Heart left ventricle (tissue), 16 donors: ENCODE measurements around the gene PYROXD2. TPM values are rescaled to one million over a fixed set of nuclear protein-coding genes. Genes with fewer than 3 reads are reported as not detected.
A peak's percentile ranks its signal among the peaks of the same experiment; 100 is the strongest.

Experiments used
- ATAC-seq, 4 donors: fragments of 200-7000 bp; cut with Tn5 transposase; one replicate each; pipeline ENCODE4 v1.9.1; 2020 to 2022; ENCODE audit warnings: moderate library complexity in 4 of 4, mild to moderate bottlenecking in 3 of 4, moderate number of reproducible peaks in 1 of 4
- DNase-seq, 5 donors: peaks; one replicate each; pipeline ENCODE4 v3.0.0-alpha.2; 2020
- H3K27ac ChIP-seq, 12 donors: fragments of 200-600 bp; sonication (generic) in 4 of 12; one replicate each; pipeline versions ENCODE4 v1.5.0 to v1.8.0; 2016 to 2022; ENCODE audit warnings: mild to moderate bottlenecking in 2 of 12
- H3K27me3 ChIP-seq, 9 donors: fragments of 200-600 bp; sonication (generic) in 2 of 9; one replicate each; pipeline versions ENCODE4 v1.5.1 to v1.8.0; 2016 to 2022; ENCODE audit warnings: mild to moderate bottlenecking in 3 of 9
- H3K36me3 ChIP-seq, 9 donors: fragments of 200-600 bp; sonication (generic) in 2 of 9; one replicate each; pipeline versions ENCODE4 v1.5.0 to v1.8.0; 2018 to 2022; ENCODE audit warnings: mild to moderate bottlenecking in 2 of 9
- H3K4me1 ChIP-seq, 12 donors: fragments of 200-600 bp; sonication (generic) in 4 of 12; one replicate each; pipeline versions ENCODE4 v1.5.0 to v1.8.0; 2016 to 2022; ENCODE audit warnings: mild to moderate bottlenecking in 3 of 12
- H3K4me3 ChIP-seq, 12 donors: fragments of 200-600 bp; sonication (generic) in 4 of 12; one replicate each; pipeline versions ENCODE4 v1.5.0 to v1.8.0; 2017 to 2022; ENCODE audit warnings: mild to moderate bottlenecking in 9 of 12, moderate library complexity in 4 of 12
- H3K9me3 ChIP-seq, 12 donors: fragments of 200-600 bp; sonication (generic) in 4 of 12; one replicate each; pipeline versions ENCODE4 v1.5.0 to v1.8.0; 2016 to 2022; ENCODE audit warnings: mild to moderate bottlenecking in 1 of 12
- POLR2A ChIP-seq, 2 donors: fragments of 450-650 bp; IDR thresholded peaks; one replicate each; pipeline ENCODE4 v1.6.1; 2017; ENCODE audit warnings: antibody characterized with exemption in 2 of 2, mild to moderate bottlenecking in 2 of 2, moderate library complexity in 2 of 2
- WGBS, 4 donors: extraction: QIAGEN DNeasy Blood & Tissue Kit in 2 of 4; methylation state at CpG; one replicate each; pipeline versions ENCODE4 v1.1.5 to v1.1.7; 2013 to 2018; 5-methylcytosine and 5-hydroxymethylcytosine counted together
- intact Hi-C, 10 donors: fragments of 100-400 bp; cut with DNase I; formaldehyde crosslinking; loops; one replicate each; pipeline versions ENCODE4 v1.11.1 to v1.14.2; 2022
- polyA plus RNA-seq, 2 donors: library from polyadenylated mRNA; stranded (reverse); fragments of 200-250 nt; gene quantifications; one replicate each; pipeline ENCODE4 v1.2.3, GENCODE V29; 2013
- total RNA-seq, 9 donors: library from RNA; depleted of rRNA in 2 of 9; stranded (reverse); fragments of >200 nt in 2 of 9; fragmentation: NEBNext Ultra II Directional in 3 of 9; extraction: Animal tissue kit (Norgen Biotek cat#: 25700) in 3 of 9; gene quantifications; one replicate each; pipeline versions ENCODE4 v1.1.0 to v1.2.4, GENCODE V29; 2016 to 2023
- TF ChIP-seq, protein P1 (sequence below), 12 donors: fragments of 200-600 bp; sonication (generic) in 4 of 12; IDR thresholded peaks; one replicate each; pipeline versions ENCODE4 v1.5.0 to v1.8.0; 2018 to 2022; ENCODE audit warnings: antibody characterized with exemption in 12 of 12, mild to moderate bottlenecking in 5 of 12
- donor health status: ischemic (EF 13 %, LVEDD 7.1; RV severe dilation, severe dysfunction).
- donor health status: healthy with polysubstance abuse.
- donor health status: DM: no; HTN: yes; CAD: no.
- donor health status: DM: no; HTN: no; CAD: no.
- donor health status: ischemic (EF 25% LVEDD 6.9; RV normal size, moderate dysfunction).
- donor health status: ischemic (EF 25% LVEDD 5.7; RV mildly dilated, moderate dysfunction).
- donor health status: healthy.
- donor health status: DM: yes; HTN: yes; CAD: no.
- donor health status: ischemic (EF 35%, LVEDD 5.7; RV mildly dilated, moderate dysfunction).
- donor health status: nonischemic (EF 11% LVEDD 7.7; RV severe dilation, severe dysfunction).
- donor health status: DM: yes; HTN: yes; CAD: no.
- donor health status: PGD.
- donor health status: ischemic (EF 29% LVEDD 5.4; RV normal size, mild dysfunction).
- donor health status: nonischemic (EF 23%, LVEDD 6.1; RV moderate dilation, normal function).

The PYROXD2 gene
- total and polyA plus RNA-seq, 11 donors, result 4.1 to 22.0 (median 11.1) TPM

DNA sequence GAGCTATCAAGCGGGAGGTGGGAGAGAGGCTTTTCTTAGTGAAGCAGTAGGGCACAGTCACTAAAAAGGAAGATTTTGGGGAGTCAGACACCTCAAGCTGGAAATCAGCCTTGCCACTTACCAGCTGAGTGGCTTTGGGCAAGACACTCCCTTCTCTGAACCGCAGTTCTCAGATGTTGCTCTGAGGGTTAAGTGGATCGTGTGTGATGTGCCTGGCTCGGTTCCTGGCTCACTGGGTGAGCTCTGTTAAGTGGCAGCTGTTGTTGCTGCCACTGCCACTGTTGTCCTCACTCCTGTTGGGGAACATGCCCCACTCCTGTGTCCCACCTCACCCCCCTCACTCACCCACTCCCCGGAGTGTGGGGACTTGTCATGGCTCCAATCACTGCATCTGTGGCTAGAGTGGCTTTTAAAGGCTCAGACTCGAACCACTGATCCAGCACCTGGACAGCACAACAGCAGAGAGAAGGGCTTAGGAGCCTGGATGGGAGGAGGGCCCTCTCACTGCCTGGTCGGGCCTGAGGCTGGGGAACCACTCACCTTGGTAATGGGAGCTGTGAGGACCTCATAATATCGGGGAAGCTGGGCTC lies 20.0 kb downstream of the PYROXD2 start:
- intact Hi-C loops, result loop anchor here in 2 of 10 donors (5.0 to 10.0 kb wide), 2 partner anchors 48 to 130 kb away; partner anchors contain the start of gene LOXL4 (in 1 of the 2)
- 74 to 85% (median 79%) methylated on average over 6 to 8 of the region's 8 CpGs for WGBS, 4 donors

DNA sequence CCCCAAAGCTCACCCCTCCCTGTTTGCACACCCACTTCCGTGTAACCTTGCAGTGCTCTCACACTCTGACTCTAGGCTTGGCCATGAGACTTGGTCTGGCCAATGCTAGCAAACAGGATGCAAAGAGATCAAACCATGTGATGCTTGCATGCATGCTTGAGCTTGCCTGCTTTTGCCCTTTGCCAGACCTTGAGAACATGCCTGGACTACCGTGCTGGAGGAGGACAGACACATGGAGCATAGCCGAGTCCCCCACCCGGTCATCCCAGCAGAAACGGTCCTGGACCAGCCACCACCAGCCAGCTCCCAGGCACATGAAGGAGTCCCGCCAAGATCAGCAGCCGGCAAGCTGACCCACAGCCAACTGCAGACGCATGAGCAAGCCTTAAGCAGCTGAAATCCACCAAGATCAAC lies 23.4 kb downstream of the PYROXD2 start:
- Histone ChIP-seq H3K4me1 (peaks cover 0 to 19% (median 5%) of the 10 kb centered on the region in 12 donors), H3K36me3 (peaks cover 0 to 32% (median 10%) of the 10 kb centered on the region in 9 donors), H3K9me3 (no peaks in the 10 kb centered on the region), H3K27ac (peak overlapping the region in 1 of 12 donors; percentile 27), H3K27me3 (no peaks in the 10 kb centered on the region), H3K4me3 (no peak overlapping the region)
- DNase-seq, result peak in 4 of 5 donors; percentile 49 to 78 (median 68)
- WGBS, 4 donors, result 41 to 64% (median 57%) methylated on average over 7 to 8 of the region's 8 CpGs
- TF ChIP-seq, protein P1, sequence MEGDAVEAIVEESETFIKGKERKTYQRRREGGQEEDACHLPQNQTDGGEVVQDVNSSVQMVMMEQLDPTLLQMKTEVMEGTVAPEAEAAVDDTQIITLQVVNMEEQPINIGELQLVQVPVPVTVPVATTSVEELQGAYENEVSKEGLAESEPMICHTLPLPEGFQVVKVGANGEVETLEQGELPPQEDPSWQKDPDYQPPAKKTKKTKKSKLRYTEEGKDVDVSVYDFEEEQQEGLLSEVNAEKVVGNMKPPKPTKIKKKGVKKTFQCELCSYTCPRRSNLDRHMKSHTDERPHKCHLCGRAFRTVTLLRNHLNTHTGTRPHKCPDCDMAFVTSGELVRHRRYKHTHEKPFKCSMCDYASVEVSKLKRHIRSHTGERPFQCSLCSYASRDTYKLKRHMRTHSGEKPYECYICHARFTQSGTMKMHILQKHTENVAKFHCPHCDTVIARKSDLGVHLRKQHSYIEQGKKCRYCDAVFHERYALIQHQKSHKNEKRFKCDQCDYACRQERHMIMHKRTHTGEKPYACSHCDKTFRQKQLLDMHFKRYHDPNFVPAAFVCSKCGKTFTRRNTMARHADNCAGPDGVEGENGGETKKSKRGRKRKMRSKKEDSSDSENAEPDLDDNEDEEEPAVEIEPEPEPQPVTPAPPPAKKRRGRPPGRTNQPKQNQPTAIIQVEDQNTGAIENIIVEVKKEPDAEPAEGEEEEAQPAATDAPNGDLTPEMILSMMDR (IDR thresholded peaks at IDR 0.05), result no peak
- no peak for TF ChIP-seq POLR2A (IDR thresholded peaks at IDR 0.05)
- peak; percentile 27 to 79 (median 45) for ATAC-seq
- intact Hi-C loops, result loop anchor here in 2 of 10 donors (5.0 to 10.0 kb wide), 2 partner anchors 44 to 127 kb away; partner anchors contain the start of gene LOXL4 (in 1 of the 2)

More for the DNA sequence above, 20.0 kb downstream of the PYROXD2 start:
- no peak for DNase-seq
- no peak for ATAC-seq
- TF ChIP-seq, protein P1 (IDR thresholded peaks at IDR 0.05), result no peak
- no peak for TF ChIP-seq POLR2A (IDR thresholded peaks at IDR 0.05)
- no peak overlapping the region for H3K27ac ChIP-seq
- no peak overlapping the region for H3K4me3 ChIP-seq
- no peaks in the 10 kb centered on the region for H3K27me3 ChIP-seq
- peaks cover 0 to 19% (median 5%) of the 10 kb centered on the region in 12 donors for H3K4me1 ChIP-seq
- peaks cover 0 to 44% (median 16%) of the 10 kb centered on the region in 9 donors for H3K36me3 ChIP-seq
- no peaks in the 10 kb centered on the region for H3K9me3 ChIP-seq

DNA sequence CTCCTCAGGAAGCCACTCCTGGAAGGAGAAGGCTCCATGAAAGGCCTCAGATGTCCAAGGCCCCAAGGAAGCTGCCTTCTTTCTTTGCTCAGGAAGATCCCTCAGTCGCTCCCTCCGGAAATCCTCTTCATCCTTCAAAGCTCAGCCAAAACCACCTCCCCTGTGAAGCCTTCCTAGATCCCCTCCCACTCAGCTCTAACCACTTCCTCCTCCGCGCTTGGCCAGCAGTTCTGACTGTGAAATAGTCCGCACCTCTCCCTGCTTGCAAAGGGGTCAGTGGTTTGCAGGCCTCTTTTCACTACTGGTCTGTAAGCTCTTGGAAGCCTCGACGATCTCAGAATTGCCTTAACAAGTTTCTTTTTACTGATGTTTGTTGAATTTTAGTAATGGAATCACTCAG lies 23.9 kb downstream of the PYROXD2 start:
- TF ChIP-seq, protein P1 (IDR thresholded peaks at IDR 0.05), result no peak
- TF ChIP-seq POLR2A (IDR thresholded peaks at IDR 0.05), result no peak
- Histone ChIP-seq H3K36me3 (peaks cover 0 to 29% (median 7%) of the 10 kb centered on the region in 9 donors), H3K27me3 (no peaks in the 10 kb centered on the region), H3K9me3 (no peaks in the 10 kb centered on the region), H3K27ac (peak overlapping the region in 1 of 12 donors; percentile 27), H3K4me1 (peaks cover 0 to 19% (median 5%) of the 10 kb centered on the region in 12 donors), H3K4me3 (peak overlapping the region in 1 of 12 donors; percentile 8)
- WGBS, 4 donors, result 80 to 94% (median 85%) methylated on average over 7 of the region's 7 CpGs
- ATAC-seq (no peak), DNase-seq (no peak)
- intact Hi-C loops, result loop anchor here in 2 of 10 donors (5.0 to 10.0 kb wide), 2 partner anchors 44 to 126 kb away; partner anchors contain the start of gene LOXL4 (in 1 of the 2)

DNA sequence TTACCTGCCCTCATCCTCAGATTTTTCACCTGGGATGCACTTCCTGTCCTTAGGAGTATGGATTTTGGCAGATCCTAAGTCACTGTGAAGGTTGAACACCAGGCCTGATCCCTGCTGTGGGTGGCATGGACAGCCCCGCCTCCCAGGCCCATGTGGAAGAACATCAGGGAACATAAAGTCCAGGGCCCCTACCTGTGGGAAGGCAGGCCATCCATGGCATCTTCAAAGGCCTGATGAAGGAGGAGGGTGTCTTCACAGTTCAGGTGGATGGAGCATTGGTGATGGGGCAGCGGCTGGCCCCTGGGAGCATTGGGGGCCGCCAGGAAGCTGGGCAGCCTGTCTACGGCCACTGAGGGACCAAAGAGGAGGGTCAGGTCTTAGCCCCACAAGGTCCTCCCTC lies 24.6 kb downstream of the PYROXD2 start:
- H3K27ac ChIP-seq, result no peak overlapping the region
- H3K4me1 ChIP-seq, result peaks cover 0 to 19% (median 5%) of the 10 kb centered on the region in 12 donors
- no peaks in the 10 kb centered on the region for H3K9me3 ChIP-seq
- H3K27me3 ChIP-seq, result no peaks in the 10 kb centered on the region
- H3K4me3 ChIP-seq, result peak overlapping the region in 1 of 12 donors; percentile 8
- peaks cover 0 to 28% (median 5%) of the 10 kb centered on the region in 9 donors for H3K36me3 ChIP-seq
- WGBS, 4 donors, result 91 to 100% (median 96%) methylated on average over 3 to 4 of the region's 4 CpGs
- TF ChIP-seq POLR2A (IDR thresholded peaks at IDR 0.05), result no peak
- TF ChIP-seq, protein P1 (IDR thresholded peaks at IDR 0.05), result no peak
- DNase-seq (no peak), ATAC-seq (no peak)
- intact Hi-C loops, result loop anchor here in 2 of 10 donors (5.0 to 10.0 kb wide), 2 partner anchors 43 to 126 kb away; partner anchors contain the start of gene LOXL4 (in 1 of the 2)
